Left lung (tissue), 10 donors: ENCODE measurements around the gene C6orf141. TPM values are rescaled to one million over a fixed set of nuclear protein-coding genes. Genes with fewer than 3 reads are reported as not detected.

Source experiments
- ATAC-seq: fragments of 200-7000 bp; cut with Tn5 transposase; one replicate; pipeline ENCODE4 v1.9.1; 2020; ENCODE audit warnings: moderate library complexity
- DNase-seq, 4 donors: peaks; one replicate each; pipeline ENCODE4 v3.0.0-alpha.2; 2013 to 2020
- H3K27ac ChIP-seq, 2 donors: fragments of 200-600 bp; sonication (generic) in 1 of 2; one replicate each; pipeline versions ENCODE4 v1.5.0 to v1.8.0; 2020 to 2021
- H3K27me3 ChIP-seq, 2 donors: fragments of 200-600 bp; sonication (generic) in 1 of 2; one replicate each; pipeline versions ENCODE4 v1.5.0 to v1.8.0; 2020 to 2021
- H3K36me3 ChIP-seq, 2 donors: fragments of 200-600 bp; sonication (generic) in 1 of 2; one replicate each; pipeline versions ENCODE4 v1.5.0 to v1.8.0; 2020 to 2021
- H3K4me1 ChIP-seq, 2 donors: fragments of 200-600 bp; one replicate each; pipeline ENCODE4 v1.8.0; 2021
- H3K4me3 ChIP-seq, 2 donors: fragments of 200-600 bp; sonication (generic) in 1 of 2; one replicate each; pipeline versions ENCODE4 v1.5.0 to v1.8.0; 2020 to 2021; ENCODE audit warnings: mild to moderate bottlenecking in 1 of 2
- H3K9me3 ChIP-seq, 2 donors: fragments of 200-600 bp; sonication (generic) in 1 of 2; one replicate each; pipeline versions ENCODE4 v1.5.0 to v1.8.0; 2020 to 2021
- CTCF ChIP-seq, 2 donors: fragments of 200-600 bp; sonication (generic) in 1 of 2; IDR thresholded peaks; one replicate each; pipeline versions ENCODE4 v1.5.0 to v1.8.0; 2021; ENCODE audit warnings: antibody characterized with exemption in 2 of 2
- intact Hi-C, 2 donors: fragments of 100-400 bp; cut with DNase I; formaldehyde crosslinking; loops; one replicate each; pipeline versions ENCODE4 v1.11.2 to v1.14.2; 2022
- polyA plus RNA-seq, 6 donors: library from polyadenylated mRNA; unstranded; fragments of 120-200 nt; gene quantifications; one replicate each; pipeline ENCODE4 v1.2.1, GENCODE V29; 2013; ENCODE audit not compliant: insufficient read length in 6 of 6
- total RNA-seq, 2 donors: library from RNA; stranded (reverse); fragmentation: NEBNext Ultra II Directional; extraction: Animal tissue kit (Norgen Biotek cat#: 25700); gene quantifications; one replicate each; pipeline ENCODE4 v1.2.1, GENCODE V29; 2021
- donor health status: DM: no; HTN: yes; CAD: no.
- donor health status: DM: no; HTN: no; CAD: no.

C6orf141 gene
- total and polyA plus RNA-seq, 8 donors, result 3.0 to 10.0 (median 5.0) TPM

DNA sequence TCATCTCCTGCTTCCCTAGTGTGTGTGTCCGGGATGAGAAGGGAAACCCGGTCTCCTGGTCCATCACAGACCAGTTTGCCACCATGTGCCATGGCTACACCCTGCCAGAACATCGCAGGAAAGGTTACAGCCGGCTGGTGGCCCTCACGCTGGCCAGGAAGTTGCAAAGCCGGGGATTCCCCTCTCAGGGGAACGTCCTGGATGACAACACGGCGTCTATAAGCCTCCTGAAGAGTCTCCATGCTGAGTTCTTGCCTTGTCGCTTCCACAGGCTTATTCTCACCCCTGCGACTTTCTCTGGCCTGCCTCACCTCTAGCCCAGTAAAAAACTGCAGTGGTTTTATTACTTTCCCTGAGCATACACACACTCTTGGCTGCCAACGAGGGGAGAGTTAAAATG is 23.9 kb upstream of the C6orf141 start:
- ATAC-seq, result no peak
- Histone ChIP-seq H3K36me3 (no peaks in the 10 kb centered on the region), H3K9me3 (no peaks in the 10 kb centered on the region), H3K27ac (no peak overlapping the region), H3K4me3 (no peak overlapping the region), H3K4me1 (no peaks in the 10 kb centered on the region), H3K27me3 (no peaks in the 10 kb centered on the region)
- no peak for TF ChIP-seq CTCF (IDR thresholded peaks at IDR 0.05)
- intact Hi-C loops, result no loop called here
- no peak for DNase-seq

DNA sequence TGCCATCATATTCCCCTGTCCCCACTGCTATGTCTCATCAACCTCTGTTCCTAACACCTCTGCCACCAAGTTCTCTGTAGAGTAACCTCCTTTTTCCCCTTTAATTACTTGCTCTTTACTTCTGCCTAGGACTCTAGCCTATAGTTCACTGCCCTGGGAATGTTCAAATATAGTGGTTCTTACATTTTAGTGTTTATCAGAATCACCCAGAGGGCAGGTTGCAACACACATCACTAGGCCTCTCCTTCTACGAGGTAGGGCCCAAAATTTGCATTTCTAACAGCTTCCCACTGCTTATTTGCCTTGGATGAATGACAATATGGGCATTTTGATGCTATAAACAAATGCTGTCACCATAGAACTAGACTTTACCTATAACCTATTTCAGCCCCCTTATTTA is 23.1 kb upstream of the C6orf141 start:
- H3K4me3 ChIP-seq, result no peak overlapping the region
- intact Hi-C loops, result no loop called here

DNA sequence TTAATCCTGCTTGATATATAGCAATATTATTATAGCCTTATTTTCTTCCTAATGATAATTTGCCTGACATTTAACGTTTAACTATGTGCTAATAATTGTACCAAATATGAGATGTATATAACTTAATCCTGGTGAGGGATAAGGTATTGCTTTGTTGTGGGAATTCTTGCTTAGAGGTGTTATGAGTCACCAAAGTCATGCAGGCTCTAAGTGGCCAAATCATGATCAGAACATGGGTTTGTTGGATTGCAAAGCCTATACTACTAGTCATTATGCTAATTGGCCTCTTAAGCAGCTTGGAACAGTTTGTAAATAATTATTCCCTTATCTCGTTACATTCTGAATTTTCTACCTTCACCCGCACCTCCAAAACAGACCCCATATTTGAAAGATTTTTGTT is 21.9 kb upstream of the C6orf141 start:
- H3K36me3 ChIP-seq, result no peaks in the 10 kb centered on the region
- ATAC-seq, result no peak
- DNase-seq, result no peak
- no peaks in the 10 kb centered on the region for H3K4me1 ChIP-seq
- H3K27ac ChIP-seq, result no peak overlapping the region
- TF ChIP-seq CTCF (IDR thresholded peaks at IDR 0.05), result no peak
- intact Hi-C loops, result no loop called here
- no peaks in the 10 kb centered on the region for H3K9me3 ChIP-seq
- H3K4me3 ChIP-seq, result no peak overlapping the region
- no peaks in the 10 kb centered on the region for H3K27me3 ChIP-seq

More for the DNA sequence above, 23.1 kb upstream of the C6orf141 start:
- H3K4me1 ChIP-seq, result no peaks in the 10 kb centered on the region
- H3K36me3 ChIP-seq, result no peaks in the 10 kb centered on the region
- H3K27ac ChIP-seq, result no peak overlapping the region
- no peak for TF ChIP-seq CTCF (IDR thresholded peaks at IDR 0.05)
- no peaks in the 10 kb centered on the region for H3K27me3 ChIP-seq
- no peak for DNase-seq
- H3K9me3 ChIP-seq, result no peaks in the 10 kb centered on the region
- no peak for ATAC-seq

DNA sequence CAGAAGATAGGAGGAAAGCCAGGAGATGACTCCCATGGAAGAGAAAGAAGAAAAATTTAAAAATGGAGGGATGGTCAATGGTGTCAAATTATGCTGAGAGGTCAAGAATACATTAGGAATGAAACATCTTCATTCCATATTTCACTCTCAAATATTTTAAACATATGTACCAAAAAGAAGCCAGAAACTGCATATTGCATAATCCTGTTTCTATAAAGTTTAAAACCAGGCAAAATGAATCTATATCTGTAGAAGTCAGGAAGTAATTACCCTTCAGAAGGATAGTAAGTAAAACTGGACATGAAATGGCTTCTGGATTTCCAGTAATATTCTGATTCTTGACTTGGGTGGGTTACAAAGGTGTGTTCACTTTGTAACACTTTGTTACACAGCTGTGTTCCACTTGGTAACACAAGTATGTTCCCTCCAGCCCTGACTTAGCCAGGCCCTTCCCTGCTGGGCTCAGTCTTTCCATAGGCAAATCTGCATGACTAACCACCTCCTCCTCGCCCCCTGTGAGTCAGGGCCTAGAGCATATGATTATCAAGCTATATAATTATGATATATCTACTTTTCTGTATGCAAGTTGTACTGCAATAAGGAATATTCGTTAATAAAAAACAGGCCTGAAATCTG is 20.2 kb upstream of the C6orf141 start:
- Histone ChIP-seq H3K27me3 (no peaks in the 10 kb centered on the region), H3K4me3 (no peak overlapping the region), H3K4me1 (no peaks in the 10 kb centered on the region), H3K27ac (no peak overlapping the region), H3K9me3 (no peaks in the 10 kb centered on the region), H3K36me3 (no peaks in the 10 kb centered on the region)
- DNase-seq, result no peak
- intact Hi-C loops, result loop anchor here in 1 of 2 donors (10.0 kb wide), 1 partner anchor 315 kb away; no protein-coding TSS in a partner anchor
- TF ChIP-seq CTCF (IDR thresholded peaks at IDR 0.05), result no peak
- ATAC-seq, result no peak

GRCh38 chr6:49531774-49532569 is 18.5 kb upstream of the C6orf141 start:
- Histone ChIP-seq H3K27ac (no peak overlapping the region), H3K27me3 (no peaks in the 10 kb centered on the region), H3K9me3 (no peaks in the 10 kb centered on the region), H3K4me3 (no peak overlapping the region), H3K36me3 (no peaks in the 10 kb centered on the region), H3K4me1 (no peaks in the 10 kb centered on the region)
- peak in 1 of 4 donors; percentile 55 for DNase-seq
- peak; percentile 37 to 62 for TF ChIP-seq CTCF (IDR thresholded peaks at IDR 0.05)
- intact Hi-C loops, result loop anchor here in 1 of 2 donors (10.0 kb wide), 1 partner anchor 313 kb away; no protein-coding TSS in a partner anchor
- peak; percentile 95 for ATAC-seq
